EH (cell line): ENCODE data around the gene SCN11A.

Source experiments
- DNase-seq: peaks from one replicate; pipeline ENCODE4 v3.0.0-alpha.2; 2015; ENCODE audit warnings: low read depth

SCN11A gene

GRCh38 chr3:39051649-39052561, at the start of gene SCN11A, which contains the start of gene WDR48:
Gene SCN11A, minus strand, starts transcription at chr3:39051944. Its CDS starts 101,582 bp downstream, at chr3:38950362.
Gene WDR48, plus strand, starts transcription at chr3:39052016. Its CDS starts 10 bp downstream, at chr3:39052026.
- DNase-seq, result peak; percentile 90

GRCh38 chr3:39101022-39101689, 49.4 kb upstream of the SCN11A start:
- DNase-seq, result peak; percentile 56

- no peak for DNase-seq
These were observed 48.7 kb upstream of the SCN11A start for GRCh38 chr3:39100500-39100886.

- DNase-seq, result no peak
These were observed 48.2 kb upstream of the SCN11A start for GRCh38 chr3:39099738-39100499.

GRCh38 chr3:39099242-39099641, 47.5 kb upstream of the SCN11A start:
- DNase-seq, result no peak

DNA sequence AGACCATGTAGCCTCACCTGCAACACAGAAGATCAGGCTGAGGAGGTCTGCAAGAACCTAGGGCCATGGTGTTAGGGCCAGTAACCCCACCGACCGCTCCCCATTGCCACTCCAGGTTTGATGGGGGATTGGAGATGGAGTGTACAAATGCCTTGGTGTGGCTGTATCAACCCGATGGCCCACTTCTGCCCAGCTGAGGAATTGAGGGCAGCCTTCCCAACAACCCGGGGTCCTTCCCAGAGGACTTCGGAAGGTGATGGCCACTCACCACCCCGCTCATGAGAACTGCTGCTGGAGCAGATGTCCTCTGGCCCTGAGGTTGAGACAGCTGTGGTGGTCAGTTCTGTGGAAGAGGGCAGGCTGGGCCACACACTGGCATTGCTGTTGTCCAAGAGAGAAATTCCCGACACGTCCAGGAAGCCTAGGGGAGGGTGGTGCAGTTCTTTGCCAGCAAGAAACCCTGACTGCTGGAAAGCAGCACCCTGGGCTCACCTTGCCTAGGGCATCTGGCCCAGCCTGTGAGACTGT, 46.8 kb upstream of the SCN11A start:
- DNase-seq, result no peak

DNA sequence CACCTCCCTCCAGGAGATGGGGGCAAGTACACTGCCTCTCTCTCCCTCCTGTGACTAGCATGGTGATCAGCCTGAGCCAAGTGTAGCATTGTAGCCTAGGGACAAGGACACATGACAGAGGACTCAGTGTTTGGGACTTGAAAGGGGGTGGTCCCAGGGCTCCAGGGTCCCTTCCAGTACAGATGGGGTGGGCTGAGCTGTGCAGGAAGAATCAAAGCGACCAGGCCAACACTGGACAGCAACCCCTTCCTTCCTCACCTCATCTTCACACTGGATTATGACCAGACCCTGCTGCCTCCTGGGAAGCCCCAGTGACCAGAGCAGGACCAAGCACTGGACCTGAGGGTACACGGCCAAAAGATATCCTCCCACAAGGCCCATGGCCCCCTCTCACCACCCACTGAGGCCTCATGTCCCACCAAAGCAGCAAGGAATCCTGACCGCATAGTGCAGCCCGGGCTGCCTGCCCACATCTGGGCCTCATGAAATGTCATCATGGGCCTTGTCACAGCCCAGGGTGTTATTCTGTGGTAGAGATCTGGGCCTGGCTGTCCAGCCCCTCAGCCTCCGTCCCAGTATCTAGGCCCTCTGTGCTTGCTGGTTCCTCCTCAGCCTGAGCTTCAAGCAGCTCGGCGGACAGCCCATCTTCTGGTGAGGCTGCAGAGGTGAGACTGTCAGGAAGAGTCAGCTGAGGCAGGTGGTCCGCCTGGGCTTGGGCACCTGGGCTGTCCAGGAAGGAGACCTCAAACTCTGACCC, 46.1 kb upstream of the SCN11A start:
- DNase-seq, result no peak

DNA sequence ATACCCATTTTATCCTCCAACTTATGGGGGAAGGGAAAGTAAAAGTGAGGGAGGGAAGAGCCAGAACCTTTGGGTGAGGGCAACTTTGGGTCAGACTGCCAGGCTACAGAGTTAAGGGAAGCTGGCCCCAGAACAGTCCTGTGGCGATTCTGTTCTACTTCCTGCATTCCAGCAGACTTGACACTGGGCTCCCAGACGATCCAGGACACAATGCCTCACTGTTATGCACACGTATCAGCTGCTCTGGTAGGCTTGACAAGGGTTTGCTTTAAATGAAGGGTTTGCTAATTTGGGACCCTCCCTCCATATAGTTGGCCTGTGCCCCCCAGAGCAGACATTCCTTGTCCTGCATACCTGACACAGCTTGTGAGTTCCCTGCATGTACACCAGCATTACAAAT, 45.0 kb upstream of the SCN11A start:
- peak; percentile 46 for DNase-seq

- no peak for DNase-seq
These were observed 44.0 kb upstream of the SCN11A start for GRCh38 chr3:39095778-39096177.

DNA sequence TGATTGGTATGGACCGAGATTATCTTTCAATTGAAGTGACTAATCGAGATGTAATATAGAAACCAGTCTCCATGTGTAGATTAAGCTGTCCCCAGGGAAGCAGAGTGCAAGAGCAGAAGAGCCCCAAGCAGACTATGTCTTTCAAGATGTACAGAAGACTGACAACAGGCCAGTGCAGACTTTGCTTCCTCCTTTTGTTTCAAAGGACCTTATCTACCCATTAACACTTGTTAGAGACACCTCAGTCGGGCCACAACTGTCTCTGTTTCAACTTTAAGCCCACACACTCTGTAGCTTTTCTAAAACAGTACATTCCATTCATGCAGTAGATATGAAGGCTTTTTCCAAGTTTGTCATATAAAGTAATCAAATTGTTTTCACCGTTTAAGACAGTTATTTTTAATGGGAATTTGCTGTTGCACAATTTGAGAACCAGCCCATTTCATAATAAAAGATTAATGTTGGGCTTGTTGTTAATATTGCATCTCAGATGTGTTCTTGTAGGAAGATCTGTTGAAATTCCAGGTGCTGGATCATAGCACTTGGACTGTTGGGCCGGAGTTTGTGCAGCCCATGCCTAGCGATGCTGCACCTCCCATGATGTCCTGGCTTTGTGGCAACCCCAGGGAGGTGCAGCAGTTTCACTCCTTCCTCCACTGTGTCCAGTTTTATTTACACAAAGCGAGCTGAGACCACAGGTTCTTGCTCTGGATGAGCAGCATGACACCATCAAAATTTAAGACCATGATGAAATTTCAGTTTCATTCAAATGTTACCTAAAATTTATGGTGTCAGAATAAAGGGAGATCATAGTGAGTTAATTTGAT, 43.3 kb upstream of the SCN11A start:
- no peak for DNase-seq

GRCh38 chr3:39090922-39091321, 39.2 kb upstream of the SCN11A start:
- DNase-seq, result peak; percentile 14

- peak; percentile 21 for DNase-seq
These were observed 37.1 kb upstream of the SCN11A start for GRCh38 chr3:39088889-39089288.

GRCh38 chr3:39088456-39088855, 36.7 kb upstream of the SCN11A start:
- no peak for DNase-seq

GRCh38 chr3:39086144-39086543, 34.4 kb upstream of the SCN11A start:
- no peak for DNase-seq

- DNase-seq, result no peak
These were observed 31.0 kb upstream of the SCN11A start for GRCh38 chr3:39082666-39083313.

DNA sequence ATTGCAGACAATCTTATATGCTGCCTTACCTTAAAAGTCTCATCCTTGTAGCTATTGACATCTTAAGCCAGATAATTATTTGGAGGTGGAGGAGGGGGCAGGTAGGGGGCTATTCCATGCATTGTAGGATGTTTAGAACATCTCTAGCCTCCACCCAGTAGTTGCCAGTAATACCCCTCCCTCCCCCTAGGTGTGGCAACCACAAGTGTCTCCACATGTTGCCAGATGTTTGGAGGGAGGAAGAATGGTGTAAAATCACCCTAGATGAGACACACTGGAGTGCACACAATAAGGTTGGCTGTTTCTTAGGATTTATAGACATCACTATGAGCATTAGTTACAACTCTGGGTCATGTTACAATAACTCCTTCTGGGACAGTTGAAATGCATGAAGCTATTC, 28.3 kb upstream of the SCN11A start:
- DNase-seq, result no peak

- no peak for DNase-seq
These were observed 27.8 kb upstream of the SCN11A start for GRCh38 chr3:39079530-39079929.

DNA sequence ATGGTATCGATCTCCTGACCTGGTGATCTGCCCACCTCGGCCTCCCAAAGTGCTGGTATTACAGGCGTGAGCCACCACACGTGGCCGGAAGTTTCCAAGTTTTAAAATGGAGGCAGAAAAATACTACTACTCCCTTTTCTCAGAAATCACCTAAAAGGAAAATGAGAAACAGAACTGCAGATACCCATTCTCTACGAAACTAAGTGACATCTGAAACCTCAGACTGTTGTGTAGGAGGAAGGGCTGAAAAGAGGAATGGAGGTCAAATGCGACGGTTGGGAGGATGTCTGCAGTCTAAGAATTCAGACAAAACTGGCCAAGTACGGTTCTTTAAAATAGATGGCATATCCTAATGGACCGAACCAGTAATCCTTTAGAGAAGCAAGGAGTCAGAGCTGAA, 24.2 kb upstream of the SCN11A start:
- no peak for DNase-seq

DNA sequence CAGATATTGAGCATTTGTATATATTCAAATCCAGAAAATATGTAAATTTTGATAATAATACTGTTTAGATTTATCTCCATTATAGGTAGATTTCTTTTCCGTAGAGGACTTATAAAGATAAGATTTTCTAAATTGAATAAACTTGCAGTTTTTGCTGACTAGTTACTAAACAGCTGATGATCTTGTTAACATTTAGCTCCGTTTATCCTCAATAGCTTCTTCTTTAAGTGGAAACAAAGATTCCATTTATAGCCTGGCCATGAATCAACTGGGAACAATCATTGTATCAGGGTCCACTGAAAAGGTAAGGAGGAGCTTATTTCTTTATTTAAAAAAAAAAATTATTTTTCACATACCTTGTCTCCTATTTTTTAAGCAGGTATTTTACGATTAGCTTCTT, 16.8 kb upstream of the SCN11A start:
- no peak for DNase-seq

- peak; percentile 13 for DNase-seq
These were observed 15.5 kb upstream of the SCN11A start for GRCh38 chr3:39067286-39067685.
